H1 (cell line): ENCODE results near the gene PPP4R1. TPM values are rescaled to one million over a fixed set of nuclear protein-coding genes. Genes with fewer than 3 reads are reported as not detected.

Experiments used
- CTCF ChIA-PET: fragments of 300-600 bp; sonication (Branson Sonifier 250); formaldehyde crosslinking; loops from one replicate; lab custom pipeline; 2021; ENCODE audit not compliant: partially characterized antibody; lab: Charles Lee
- POLR2A ChIA-PET: fragments of 300-600 bp; sonication (Branson Sonifier 250); formaldehyde crosslinking; loops from one replicate; lab custom pipeline; 2021; ENCODE audit warnings: inconsistent platforms; ENCODE audit not compliant: partially characterized antibody; lab: Charles Lee
- DNase-seq, 2 experiments: peaks; one replicate each; pipeline versions ENCODE4 v3.0.0 to v3.0.0-alpha.2; 2010 to 2022; ENCODE audit warnings: low spot score in 2 of 2, low read depth in 1 of 2, mixed read lengths in 1 of 2
- FAIRE-seq: peaks from 2 replicates; lab custom pipeline; 2011; peaks lifted over from hg19 to GRCh38; lab: Jason Lieb, UNC
- H2AFZ ChIP-seq: 2 replicates; pipeline ENCODE4 v1.8.1; 2012; ENCODE audit warnings: low read length, inconsistent platforms
- H2AK5ac ChIP-seq: 2 replicates; pipeline ENCODE4 v1.6.1; 2013; ENCODE audit warnings: low read depth, low read length
- H2BK120ac ChIP-seq: replicated peaks from 2 replicates; pipeline ENCODE3; 2013; ENCODE audit warnings: low read depth, low read length, inconsistent platforms
- H2BK12ac ChIP-seq: 2 replicates; pipeline ENCODE4 v1.6.1; 2013; ENCODE audit warnings: low read depth, low read length
- H2BK15ac ChIP-seq: 2 replicates; pipeline ENCODE4 v1.6.1; 2013; ENCODE audit warnings: low read length
- H2BK20ac ChIP-seq: 2 replicates; pipeline ENCODE4 v1.6.1; 2013; ENCODE audit warnings: low read length
- H2BK5ac ChIP-seq: 2 replicates; pipeline ENCODE4 v1.6.1; 2013; ENCODE audit warnings: low read depth, low read length
- H3K14ac ChIP-seq: 2 replicates; pipeline ENCODE4 v1.6.1; 2013; ENCODE audit warnings: inconsistent platforms; ENCODE audit not compliant: insufficient read length
- H3K18ac ChIP-seq: 2 replicates; pipeline ENCODE4 v1.6.1; 2013; ENCODE audit warnings: low read length; ENCODE audit errors: extremely low read depth
- H3K23ac ChIP-seq: 2 replicates; pipeline ENCODE4 v1.6.1; 2013; ENCODE audit warnings: inconsistent platforms; ENCODE audit not compliant: insufficient read length
- H3K23me2 ChIP-seq: 2 replicates; pipeline ENCODE4 v1.6.1; 2013; ENCODE audit warnings: low read depth, low read length
- H3K27ac ChIP-seq: 2 replicates; pipeline ENCODE4 v1.6.1; 2011; ENCODE audit warnings: low read depth, low read length, inconsistent platforms
- H3K27me3 ChIP-seq, 4 experiments: replicated peaks in 1 of 4; 1 replicate in 1 of 4; 2 replicates in 3 of 4; pipeline versions ENCODE4 v1.6.1 to v1.8.1; 2011 to 2013; ENCODE audit warnings: low read length in 3 of 4, mild to moderate bottlenecking in 3 of 4, inconsistent platforms in 2 of 4, mixed read lengths in 2 of 4, moderate library complexity in 1 of 4; ENCODE audit not compliant: control insufficient read depth in 3 of 4, insufficient read depth in 3 of 4; ENCODE audit errors: extremely low read depth in 1 of 4
- H3K36me3 ChIP-seq, 4 experiments: 2 replicates each; pipeline versions ENCODE4 v1.6.1 to v1.8.1; 2011 to 2013; ENCODE audit warnings: mild to moderate bottlenecking in 4 of 4, low read length in 3 of 4, moderate library complexity in 2 of 4, control low read depth in 1 of 4, inconsistent platforms in 1 of 4; ENCODE audit not compliant: insufficient read depth in 4 of 4, control insufficient read depth in 2 of 4
- H3K4ac ChIP-seq: replicated peaks from 2 replicates; pipeline ENCODE3; 2013; ENCODE audit warnings: low read length, low read depth, mixed read lengths, inconsistent platforms; ENCODE audit not compliant: insufficient read length
- H3K4me1 ChIP-seq, 4 experiments: replicated peaks in 1 of 4; 1 replicate in 1 of 4; 2 replicates in 3 of 4; pipeline versions ENCODE4 v1.6.1 to v1.8.1; 2011 to 2013; ENCODE audit warnings: low read length in 3 of 4, inconsistent platforms in 2 of 4, mixed read lengths in 1 of 4; ENCODE audit not compliant: insufficient read depth in 4 of 4, control insufficient read depth in 3 of 4
- H3K4me2 ChIP-seq, 2 experiments: 2 replicates each; pipeline versions ENCODE4 v1.6.1 to v1.8.1; 2011 to 2013; ENCODE audit warnings: low read depth in 2 of 2, low read length in 2 of 2, control low read depth in 1 of 2, inconsistent platforms in 1 of 2, mild to moderate bottlenecking in 1 of 2; ENCODE audit not compliant: insufficient read depth in 1 of 2
- H3K4me3 ChIP-seq, 4 experiments: fragments of 200-600, 300-600 bp in 1 of 4; sonication (generic), shearing (Covaris generic), sonication (Bioruptor Twin) in 1 of 4; 2 replicates each; pipeline versions ENCODE4 v1.5.1 to v1.8.1; 2011 to 2016; ENCODE audit warnings: low read length in 4 of 4, low read depth in 3 of 4, control low read depth in 2 of 4, inconsistent platforms in 2 of 4, mild to moderate bottlenecking in 2 of 4, mixed read lengths in 1 of 4, moderate library complexity in 1 of 4; ENCODE audit not compliant: insufficient read depth in 2 of 4; ENCODE audit errors: extremely low read depth in 1 of 4
- H3K56ac ChIP-seq: replicated peaks from 2 replicates; pipeline ENCODE3; 2013; ENCODE audit warnings: low read depth, mild to moderate bottlenecking, mixed read lengths, low read length, inconsistent platforms; ENCODE audit not compliant: insufficient read length
- H3K79me1 ChIP-seq: 2 replicates; pipeline ENCODE4 v1.6.1; 2013; ENCODE audit warnings: low read depth, low read length, control low read depth
- H3K79me2 ChIP-seq, 2 experiments: 2 replicates each; pipeline versions ENCODE4 v1.6.1 to v1.8.1; 2012 to 2013; ENCODE audit warnings: low read length in 2 of 2, mild to moderate bottlenecking in 2 of 2, inconsistent platforms in 1 of 2; ENCODE audit not compliant: insufficient read depth in 2 of 2, control insufficient read depth in 1 of 2
- H3K9ac ChIP-seq, 4 experiments: replicated peaks in 1 of 4; 1 replicate in 1 of 4; 2 replicates in 3 of 4; pipeline versions ENCODE4 v1.6.1 to v1.8.1; 2011 to 2013; ENCODE audit warnings: low read depth in 3 of 4, low read length in 3 of 4, control low read depth in 2 of 4, mild to moderate bottlenecking in 2 of 4, moderate library complexity in 2 of 4, inconsistent platforms in 1 of 4; ENCODE audit errors: extremely low read depth in 1 of 4
- H3K9me3 ChIP-seq, 2 experiments: 2 replicates each; pipeline versions ENCODE4 v1.6.1 to v1.8.1; 2012 to 2013; ENCODE audit warnings: mild to moderate bottlenecking in 2 of 2, moderate library complexity in 2 of 2, control low read depth in 1 of 2, inconsistent platforms in 1 of 2, low read depth in 1 of 2, low read length in 1 of 2, mixed read lengths in 1 of 2; ENCODE audit not compliant: insufficient read depth in 2 of 2
- H4K20me1 ChIP-seq, 2 experiments: replicated peaks in 1 of 2; 2 replicates each; pipeline versions ENCODE3 to v1.8.1; 2011 to 2013; ENCODE audit warnings: inconsistent platforms in 2 of 2, low read length in 2 of 2, mild to moderate bottlenecking in 1 of 2; ENCODE audit not compliant: insufficient read depth in 2 of 2, control insufficient read depth in 1 of 2
- H4K5ac ChIP-seq: 2 replicates; pipeline ENCODE4 v1.6.1; 2013; ENCODE audit warnings: low read length, low read depth, mixed read lengths, inconsistent platforms; ENCODE audit not compliant: insufficient read length
- H4K8ac ChIP-seq: 2 replicates; pipeline ENCODE4 v1.8.0; 2013; ENCODE audit warnings: mild to moderate bottlenecking, moderate library complexity, low read length, inconsistent platforms; ENCODE audit not compliant: insufficient read depth; ENCODE audit errors: extremely low read depth
- H4K91ac ChIP-seq: replicated peaks from 2 replicates; pipeline ENCODE3; 2013; ENCODE audit warnings: low read length, mixed read lengths, inconsistent platforms; ENCODE audit not compliant: insufficient read length
- JUND ChIP-seq: IDR thresholded peaks from 2 replicates; pipeline ENCODE4 v1.6.1; 2011; ENCODE audit warnings: mild to moderate bottlenecking, improper control_type of control experiment, low read length
- NANOG ChIP-seq: IDR thresholded peaks from 2 replicates; pipeline ENCODE4 v1.6.1; 2011; ENCODE audit warnings: low read length, low read depth, mild to moderate bottlenecking, inconsistent platforms; ENCODE audit not compliant: insufficient read depth, poor library complexity, severe bottlenecking
- RNF2 ChIP-seq: fragments of 200-900, 300-1000 bp; sonication (generic); IDR thresholded peaks from 2 replicates; pipeline ENCODE4 v1.7.1; 2016; ENCODE audit warnings: borderline replicate concordance, low read depth, mild to moderate bottlenecking, antibody characterized with exemption, low read length; ENCODE audit not compliant: poor library complexity, severe bottlenecking; ENCODE audit errors: missing control alignments
- WGBS, 2 experiments: shearing (Covaris generic) in 1 of 2; methylation state at CpG; one replicate each; pipeline versions ENCODE4 v1.1.6 to v1.1.7; 2013 to 2015; ENCODE audit warnings: low lambda C conversion rate in 2 of 2, mixed read lengths in 2 of 2, inconsistent platforms in 1 of 2, low coverage in 1 of 2, missing lambda C conversion rate in 1 of 2; ENCODE audit not compliant: insufficient replicate concordance in 2 of 2, insufficient coverage in 1 of 2, insufficient read length in 1 of 2; ENCODE audit errors: extremely low coverage in 1 of 2, missing lambda C conversion rate in 1 of 2; 5-methylcytosine and 5-hydroxymethylcytosine counted together
- polyA plus RNA-seq, 7 experiments: library from polyadenylated mRNA; depleted of rRNA in 3 of 7; stranded (reverse) in 5 of 7; unstranded in 2 of 7; fragments of >200 nt in 5 of 7; fragments of 200-250 nt in 2 of 7; gene quantifications; 1 replicate in 5 of 7; 2 replicates in 1 of 7; 4 replicates in 1 of 7; pipeline versions ENCODE4 v1.2.1 to v1.2.3, GENCODE V29; 2011 to 2013; ENCODE audit warnings: missing spikeins in 2 of 7, mixed read lengths in 2 of 7
- total RNA-seq: library from RNA; stranded (reverse); fragmentation: NEBNext Ultra II Directional; extraction: Animal tissue kit (Norgen Biotek cat#: 25700); gene quantifications from 2 replicates; pipeline ENCODE4 v1.2.1, GENCODE V29; 2021

Gene PPP4R1
- total and polyA plus RNA-seq, 2 of the 8 experiments (the other 6 are each of a cell fraction or from before 2014, with no cell fraction given) = 67.4 to 96.1 TPM

DNA sequence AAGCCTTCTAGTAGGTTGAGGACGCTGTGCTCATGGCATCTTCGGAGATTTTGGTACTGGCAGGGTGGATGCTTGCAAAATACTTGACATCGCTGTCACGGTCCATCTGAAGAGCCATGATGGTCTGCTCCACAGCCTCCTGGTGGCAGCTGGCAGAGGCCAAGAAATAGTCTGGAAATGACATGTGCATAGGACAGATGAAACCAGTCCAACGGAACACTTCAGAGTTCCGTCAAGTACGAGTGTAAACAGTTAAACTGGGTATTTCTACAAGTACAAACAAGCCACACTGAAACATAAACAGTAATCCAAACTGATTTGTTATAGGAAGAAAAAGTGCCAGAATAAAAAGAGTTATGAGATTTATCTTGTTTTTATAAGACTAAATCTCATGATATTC lies 66.6 kb downstream of the PPP4R1 start:
- Histone ChIP-seq H3K14ac (no peak overlapping the region), H3K9ac (no peak overlapping the region), H2BK15ac (no peak overlapping the region), H2BK12ac (no peak overlapping the region), H2BK120ac (no peak overlapping the region), H3K27me3 (no peaks in the 10 kb centered on the region), H2BK20ac (no peak overlapping the region), H4K91ac (no peak overlapping the region), H3K23ac (no peak overlapping the region), H3K4ac (no peak overlapping the region), H3K18ac (no peak overlapping the region), H2AFZ (no peak overlapping the region), H3K27ac (no peak overlapping the region), H3K23me2 (peaks cover 2% of the 10 kb centered on the region; the same call in 1 of the 2 replicates), H4K8ac (no peak overlapping the region), H3K36me3 (peaks cover 14 to 46% (median 34%) of the 10 kb centered on the region in 4 experiments; a peak in 7 of 8 replicates), H4K20me1 (peaks cover 3% of the 10 kb centered on the region in 2 experiments), H3K9me3 (peaks cover 4% of the 10 kb centered on the region in 2 experiments; a peak in 3 of 4 replicates), H3K4me1 (peaks cover 0 to 8% (median 0%) of the 10 kb centered on the region in 4 experiments; a peak in 1 of 7 replicates), H3K79me2 (no peaks in the 10 kb centered on the region), H3K4me3 (no peak overlapping the region), H3K4me2 (no peak overlapping the region), H2AK5ac (no peak overlapping the region), H2BK5ac (no peak overlapping the region), H3K79me1 (no peaks in the 10 kb centered on the region), H4K5ac (no peak overlapping the region), H3K56ac (no peak overlapping the region)
- DNase-seq (no peak), FAIRE-seq (no peak)
- 95% methylated on average over 7 of the region's 7 CpGs; no CpG with 5 or more reads in 1 of the 2 experiments for WGBS, 2 experiments
- ChIA-PET POLR2A (no interaction called here), CTCF (interaction anchor here (1.4 kb wide), 1 partner anchor 9 kb away, joined by 4 read pairs; no protein-coding TSS in a partner anchor)
- no peak for TF ChIP-seq JUND
- no peak for TF ChIP-seq RNF2
- no peak for TF ChIP-seq NANOG
